IPS DF 4.7 (cell line): ENCODE measurements around the gene ADRA2B.
"Not testable (repeated sequence)": the region's sequence is repeated elsewhere in the genome, so short reads cannot be mapped to it uniquely, and the experiment has no call there.

Source experiments
- DNase-seq: peaks from one replicate; pipeline ENCODE4 v3.0.0-alpha.2; 2013; ENCODE audit warnings: low spot score; ENCODE audit errors: extremely low read depth

ADRA2B gene

DNA sequence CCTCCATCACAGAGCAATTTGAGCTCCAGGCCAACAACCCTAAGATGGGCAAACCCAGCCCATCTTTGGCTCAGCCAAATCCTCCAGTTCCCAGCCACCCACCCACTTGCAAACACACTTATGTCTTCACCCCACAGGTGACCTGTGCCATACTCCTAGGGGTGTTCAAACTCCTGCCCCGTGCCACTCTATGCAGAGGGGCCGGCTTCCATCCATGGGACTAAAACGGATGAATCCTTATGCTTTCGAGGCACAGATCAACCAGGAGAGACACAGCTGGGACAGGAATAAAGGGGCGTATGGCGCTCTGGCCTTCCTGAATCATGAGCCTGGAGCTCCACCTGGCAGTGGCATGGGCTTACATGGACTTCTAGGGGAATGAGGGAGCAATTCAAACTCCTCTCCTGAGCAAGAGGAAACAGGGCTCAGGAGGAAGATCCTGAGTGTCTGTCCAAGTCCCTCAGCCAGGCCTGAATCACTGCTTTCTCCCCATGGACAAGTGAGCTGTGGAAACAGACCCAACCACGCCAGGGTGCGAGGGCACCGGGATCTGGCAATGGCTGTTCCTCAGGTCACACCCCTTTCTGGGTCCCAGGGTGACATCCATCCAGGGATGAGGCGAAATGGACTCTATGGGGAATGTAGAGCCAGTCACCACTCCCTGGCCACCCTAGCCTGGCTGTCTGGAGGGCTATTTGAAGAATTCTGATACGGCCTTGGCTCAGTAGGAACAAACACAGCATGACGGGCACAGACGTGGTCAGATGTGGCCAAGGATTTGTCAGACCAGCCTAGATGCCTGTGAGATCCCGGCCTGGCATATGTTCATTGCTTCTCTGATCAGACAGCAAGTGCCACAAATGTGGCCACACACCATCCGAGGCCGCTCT is 45.0 kb downstream of the ADRA2B start:
- not testable (repeated sequence) for DNase-seq

DNA sequence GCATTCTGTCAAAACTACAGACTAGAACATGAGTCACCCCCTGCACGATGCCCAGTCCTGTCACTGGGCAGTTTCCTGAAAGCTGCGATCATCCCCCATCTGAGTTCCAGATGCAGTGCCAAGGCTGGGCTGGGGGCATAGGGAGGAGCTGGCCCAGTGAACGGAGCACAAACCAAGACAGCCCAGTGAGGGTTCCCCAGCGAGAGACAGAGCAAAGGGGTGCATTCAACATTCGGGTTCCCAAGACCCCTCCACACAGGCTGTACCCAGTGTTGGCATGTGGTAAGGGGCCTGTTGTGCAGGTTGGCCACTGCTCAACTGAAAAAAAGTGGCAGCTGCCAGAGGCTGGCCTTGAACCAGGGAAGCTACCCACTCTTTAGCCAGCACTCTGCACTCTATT is 46.0 kb downstream of the ADRA2B start:
- not testable (repeated sequence) for DNase-seq

DNA sequence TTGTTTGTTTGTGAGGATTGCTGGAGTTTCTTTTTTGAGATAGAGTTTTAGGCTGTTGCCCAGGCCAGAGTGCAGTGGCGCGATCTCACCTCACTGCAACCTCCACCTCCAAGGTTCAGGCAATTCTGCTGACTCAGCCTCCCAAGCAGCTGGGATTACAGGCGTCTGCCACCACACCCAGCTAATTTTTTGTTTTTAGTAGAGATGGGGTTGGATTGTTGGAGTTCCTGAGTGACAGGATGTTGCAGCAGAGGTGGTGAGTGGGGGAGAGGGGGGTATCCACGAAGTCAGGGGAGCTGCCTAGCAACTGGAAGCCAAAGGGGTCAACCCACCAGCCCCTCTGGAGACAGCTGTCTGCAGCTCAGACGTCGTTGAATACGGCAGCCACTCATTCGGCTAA is 46.5 kb downstream of the ADRA2B start:
- DNase-seq, result not testable (repeated sequence)

DNA sequence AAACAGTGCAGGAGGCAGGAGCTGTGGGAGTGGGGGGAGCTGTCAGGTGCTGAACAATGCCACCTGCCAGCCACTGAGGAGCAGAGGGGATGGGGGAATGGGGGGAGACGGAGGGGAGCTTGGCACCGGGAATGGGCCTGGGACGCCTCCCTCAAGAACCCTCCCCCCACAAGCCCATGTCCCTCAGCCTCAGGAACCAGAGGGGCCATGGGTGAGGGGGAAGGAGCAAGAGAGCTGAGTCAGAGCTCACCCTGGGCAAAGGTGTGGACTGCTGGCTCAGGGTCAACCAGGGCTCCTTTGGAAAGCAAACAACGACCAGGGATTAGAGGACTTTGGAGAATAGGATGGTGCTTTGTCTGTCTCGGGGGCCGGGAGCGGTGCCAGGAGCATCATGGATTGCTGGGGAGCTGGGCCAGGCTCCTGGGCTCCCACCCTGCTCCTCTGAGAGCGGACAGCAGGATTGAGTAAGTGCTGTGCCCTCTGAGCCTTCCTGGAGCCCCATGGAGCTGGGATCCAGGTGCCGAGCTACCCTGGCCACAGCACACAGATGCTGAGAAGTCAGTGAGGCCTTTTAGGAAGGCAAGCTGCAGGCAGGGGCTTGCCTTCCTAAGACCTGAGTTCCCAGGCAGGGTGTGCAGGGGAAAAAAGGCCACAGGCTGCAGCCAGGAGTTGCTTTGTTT is 48.3 kb downstream of the ADRA2B start:
- not testable (repeated sequence) for DNase-seq

DNA sequence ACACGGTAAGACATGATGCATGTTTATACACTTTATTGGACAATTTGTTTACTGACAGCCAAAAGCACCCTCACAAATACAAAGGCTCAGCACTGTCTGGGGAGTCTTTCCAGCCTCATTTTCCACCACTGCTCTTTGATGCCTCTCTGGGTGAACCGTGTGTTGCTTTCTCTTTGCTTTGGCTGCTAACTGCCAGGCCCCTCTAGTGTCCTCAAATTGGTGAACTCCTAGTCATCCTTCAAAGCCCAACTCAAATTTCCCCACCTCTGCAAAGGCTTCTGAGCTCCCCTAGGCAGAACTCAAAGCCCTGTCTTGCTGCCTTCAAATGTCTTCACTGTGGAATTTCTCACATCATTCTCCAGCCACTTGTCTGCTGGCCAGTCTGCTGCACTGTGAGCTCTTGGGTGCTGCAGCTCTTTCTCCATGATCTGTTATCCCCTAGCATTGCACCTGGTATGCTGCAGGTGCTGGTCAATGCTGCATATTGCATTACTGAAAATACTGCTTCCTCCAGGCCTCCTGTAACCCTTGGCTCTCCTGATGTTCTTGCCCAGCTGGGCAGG is 49.2 kb downstream of the ADRA2B start:
- DNase-seq, result not testable (repeated sequence)

DNA sequence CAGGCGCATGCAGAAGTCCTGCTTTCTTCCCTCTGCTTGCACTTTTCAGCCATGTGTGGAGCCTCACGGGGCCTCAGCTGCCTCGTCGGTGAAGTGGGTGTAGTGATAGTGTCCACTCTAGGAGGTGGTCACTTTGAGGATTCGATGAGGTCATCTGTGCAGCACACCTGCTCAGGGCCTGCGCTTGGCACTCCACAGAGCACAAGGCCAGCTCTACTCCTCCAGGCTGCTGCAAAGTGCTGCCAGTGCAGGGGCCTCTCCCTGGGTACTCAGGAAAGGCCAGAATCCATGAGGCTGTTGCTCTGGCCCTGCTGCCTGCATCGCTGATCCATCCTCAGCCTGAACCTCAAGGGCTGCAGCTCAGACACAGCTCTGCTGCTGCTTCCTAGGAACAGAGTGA is 49.9 kb downstream of the ADRA2B start:
- not testable (repeated sequence) for DNase-seq

DNA sequence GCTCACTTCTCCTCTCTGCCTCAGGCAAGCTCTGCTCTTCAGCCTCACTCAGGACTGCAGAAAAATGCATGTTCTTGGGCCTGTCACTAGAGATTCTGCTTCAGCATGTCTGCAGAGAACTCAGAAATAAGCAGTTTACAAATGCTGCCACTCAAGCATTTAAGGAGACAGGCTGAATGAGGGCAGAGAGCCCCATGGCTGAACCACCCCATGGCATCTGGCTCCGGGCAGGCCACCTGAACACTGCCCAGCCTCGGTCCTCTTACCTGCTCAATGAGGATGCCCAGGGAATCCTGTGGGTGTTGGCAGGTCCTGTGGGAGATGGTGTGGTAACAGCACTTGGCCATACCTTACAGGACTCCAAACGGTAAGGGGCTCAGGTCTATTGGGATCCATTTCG is 50.4 kb downstream of the ADRA2B start:
- not testable (repeated sequence) for DNase-seq

DNA sequence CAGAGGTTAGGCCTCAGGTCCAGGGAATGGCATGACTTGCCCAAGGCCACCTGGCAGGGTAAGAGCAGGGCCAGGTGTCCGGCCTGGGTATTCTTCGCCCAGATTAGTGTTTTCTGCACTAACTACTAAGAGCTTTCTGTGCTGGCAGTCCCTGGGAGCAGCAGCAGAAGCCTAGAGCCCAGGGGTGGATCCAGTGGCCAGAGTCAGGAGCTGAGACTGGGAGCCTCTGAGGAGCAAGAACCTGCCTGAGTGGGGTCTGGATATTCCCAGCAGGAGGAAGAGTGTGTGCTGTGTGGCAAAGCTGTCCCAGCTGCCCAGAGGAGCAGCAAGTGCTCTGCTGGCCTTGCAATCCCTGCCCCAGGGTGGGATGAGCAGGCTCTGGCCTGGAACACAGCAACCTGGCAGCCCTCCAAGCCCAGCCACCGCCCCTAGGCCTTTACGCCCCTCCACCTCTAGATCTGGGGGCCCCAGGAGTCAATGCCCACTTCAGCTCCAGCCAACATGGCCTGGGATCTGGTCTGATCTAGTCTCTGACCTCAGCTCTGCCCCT is 50.9 kb downstream of the ADRA2B start:
- no peak for DNase-seq

DNA sequence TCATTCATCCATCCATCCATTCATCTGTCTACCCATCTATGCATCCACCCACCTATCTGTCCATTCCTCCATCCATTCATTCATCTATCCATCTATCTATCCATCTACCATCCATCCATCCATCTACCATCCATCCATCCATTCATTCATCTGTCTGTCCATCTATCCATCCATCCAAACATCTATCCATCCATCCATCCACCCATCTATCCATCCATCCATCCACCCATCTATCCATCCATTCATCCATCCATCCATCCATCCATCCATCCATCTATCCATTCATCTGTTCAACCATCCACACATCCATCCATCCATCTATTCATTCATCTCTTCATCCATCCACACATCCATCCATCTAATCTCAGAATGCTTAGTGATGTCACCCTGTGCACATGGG is 51.6 kb downstream of the ADRA2B start:
- DNase-seq, result not testable (repeated sequence)

DNA sequence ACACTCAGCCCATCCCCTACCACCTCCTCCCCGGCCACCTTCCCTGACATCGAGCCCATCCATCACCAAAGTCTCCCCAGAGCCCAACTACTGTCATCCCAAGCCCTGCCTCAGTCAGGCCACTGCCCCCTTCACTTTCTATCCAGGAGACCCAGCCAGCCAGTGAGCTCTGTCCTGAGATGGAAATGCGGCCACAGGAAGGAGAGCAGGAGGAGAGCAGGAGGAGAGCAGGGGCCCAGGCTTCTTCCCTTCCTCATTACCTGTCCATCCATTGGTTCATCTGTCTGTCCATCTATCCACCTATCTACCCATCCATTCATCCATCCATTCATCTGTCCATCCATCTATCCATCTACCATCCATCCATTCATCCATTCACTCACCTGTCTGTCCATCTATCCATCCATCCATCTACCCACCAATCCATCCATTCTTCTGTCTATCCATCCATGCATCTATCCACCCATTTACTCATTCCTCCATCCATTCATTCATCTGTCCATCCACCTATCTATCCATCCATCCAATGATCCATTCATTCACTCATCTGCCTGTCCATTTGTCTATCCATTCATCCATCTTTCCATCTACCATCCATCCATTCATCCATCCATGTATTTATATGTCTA is 52.2 kb downstream of the ADRA2B start:
- not testable (repeated sequence) for DNase-seq

DNA sequence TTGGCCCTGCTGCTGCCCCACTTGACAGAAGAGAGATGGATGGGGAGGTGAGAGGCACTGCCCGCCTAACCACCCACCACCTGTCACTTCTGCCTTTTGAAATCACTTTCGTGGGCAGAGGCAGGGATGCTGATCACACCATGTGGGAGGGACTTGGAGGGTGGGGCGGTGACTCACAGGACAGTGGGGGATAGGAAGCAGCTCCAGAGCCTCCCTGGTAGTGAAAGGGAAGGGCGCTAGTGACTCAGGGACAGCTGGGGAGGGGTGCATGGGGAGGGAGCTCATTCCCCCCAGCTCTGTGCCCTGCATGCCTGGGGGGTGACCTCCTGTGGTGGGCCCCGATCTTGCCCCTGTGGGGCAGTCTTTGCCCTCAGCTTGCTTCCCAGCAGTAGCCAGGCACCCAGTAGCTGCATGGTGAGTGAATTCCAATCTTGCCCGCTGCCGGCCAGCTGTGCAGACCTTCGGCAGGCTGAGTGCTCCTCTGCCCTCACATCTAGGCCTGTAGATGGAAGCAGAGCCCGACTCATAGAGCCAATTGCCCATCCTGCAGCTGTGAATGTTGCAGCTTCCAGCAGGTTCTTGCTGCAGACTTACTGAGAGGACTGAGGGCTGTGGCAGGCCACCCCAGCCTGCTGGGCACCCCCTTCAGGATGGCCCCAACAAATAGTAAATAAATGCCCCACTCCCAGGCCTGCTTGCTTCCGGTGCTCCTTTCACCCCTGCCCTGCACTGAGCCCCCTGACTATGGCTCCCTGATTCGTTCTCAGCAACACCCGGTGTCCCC is 53.1 kb downstream of the ADRA2B start:
- not testable (repeated sequence) for DNase-seq
